GM19043 (cell line): Measurements from ENCODE around the gene TM9SF3.

ENCODE experiments used
- ATAC-seq: cut with Tn5 transposase; IDR thresholded peaks from one replicate; pipeline ENCODE4 v1.9.1; 2021; ENCODE audit warnings: low read depth; ENCODE audit not compliant: unreplicated experiment

TM9SF3 gene

GRCh38 chr10:96586419-96587263, at the start of gene TM9SF3:
Gene TM9SF3, minus strand, starts transcription at chr10:96587012. Its CDS starts 177 bp downstream, at chr10:96586835.
- peak; percentile 73 for ATAC-seq

DNA sequence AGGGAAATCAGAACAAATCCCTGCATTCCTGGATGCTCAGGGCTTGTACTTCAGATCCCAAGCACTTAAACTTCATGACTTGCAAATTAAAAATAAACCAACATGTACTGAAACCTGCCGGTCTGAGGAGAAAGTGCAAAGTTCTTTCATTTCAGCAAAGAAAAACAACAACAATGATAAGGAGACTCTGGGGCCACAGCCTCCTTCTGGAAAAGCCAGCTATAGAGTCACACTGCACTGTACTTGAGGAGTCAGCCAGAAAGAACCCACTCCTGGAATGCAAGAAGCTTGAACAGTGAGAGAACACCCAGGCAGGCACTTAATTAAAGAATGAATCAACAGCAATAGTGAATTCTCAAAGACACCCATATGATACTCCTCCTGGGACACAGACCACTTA, 49.7 kb upstream of the TM9SF3 start:
- ATAC-seq: no peak

GRCh38 chr10:96632974-96633710, 46.3 kb upstream of the TM9SF3 start:
- ATAC-seq: no peak

- ATAC-seq: no peak
Observed at GRCh38 chr10:96627292-96627691, 40.5 kb upstream of the TM9SF3 start.

- no peak for ATAC-seq
Observed at GRCh38 chr10:96626795-96627194, 40.0 kb upstream of the TM9SF3 start.

DNA sequence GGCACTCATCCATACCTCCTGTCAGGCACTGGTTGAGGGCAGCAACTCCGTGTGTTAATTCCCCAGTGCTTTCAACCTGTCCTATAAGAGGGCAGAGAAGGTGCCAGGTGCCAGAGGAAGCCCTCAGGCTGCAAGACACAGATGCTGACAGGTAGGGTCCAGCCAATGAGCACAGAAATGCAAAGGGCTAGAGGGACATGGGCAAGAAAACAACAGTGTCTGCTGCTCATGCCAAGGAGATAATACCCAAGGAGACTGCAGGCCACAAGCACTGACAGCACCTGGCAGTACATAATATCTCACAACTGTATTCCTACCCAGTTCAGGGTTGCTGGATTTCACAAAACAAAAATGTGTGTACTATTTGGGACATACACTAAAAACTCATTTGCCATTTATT, 38.4 kb upstream of the TM9SF3 start:
- ATAC-seq: no peak

GRCh38 chr10:96622013-96622787, 35.4 kb upstream of the TM9SF3 start:
- ATAC-seq: no peak

DNA sequence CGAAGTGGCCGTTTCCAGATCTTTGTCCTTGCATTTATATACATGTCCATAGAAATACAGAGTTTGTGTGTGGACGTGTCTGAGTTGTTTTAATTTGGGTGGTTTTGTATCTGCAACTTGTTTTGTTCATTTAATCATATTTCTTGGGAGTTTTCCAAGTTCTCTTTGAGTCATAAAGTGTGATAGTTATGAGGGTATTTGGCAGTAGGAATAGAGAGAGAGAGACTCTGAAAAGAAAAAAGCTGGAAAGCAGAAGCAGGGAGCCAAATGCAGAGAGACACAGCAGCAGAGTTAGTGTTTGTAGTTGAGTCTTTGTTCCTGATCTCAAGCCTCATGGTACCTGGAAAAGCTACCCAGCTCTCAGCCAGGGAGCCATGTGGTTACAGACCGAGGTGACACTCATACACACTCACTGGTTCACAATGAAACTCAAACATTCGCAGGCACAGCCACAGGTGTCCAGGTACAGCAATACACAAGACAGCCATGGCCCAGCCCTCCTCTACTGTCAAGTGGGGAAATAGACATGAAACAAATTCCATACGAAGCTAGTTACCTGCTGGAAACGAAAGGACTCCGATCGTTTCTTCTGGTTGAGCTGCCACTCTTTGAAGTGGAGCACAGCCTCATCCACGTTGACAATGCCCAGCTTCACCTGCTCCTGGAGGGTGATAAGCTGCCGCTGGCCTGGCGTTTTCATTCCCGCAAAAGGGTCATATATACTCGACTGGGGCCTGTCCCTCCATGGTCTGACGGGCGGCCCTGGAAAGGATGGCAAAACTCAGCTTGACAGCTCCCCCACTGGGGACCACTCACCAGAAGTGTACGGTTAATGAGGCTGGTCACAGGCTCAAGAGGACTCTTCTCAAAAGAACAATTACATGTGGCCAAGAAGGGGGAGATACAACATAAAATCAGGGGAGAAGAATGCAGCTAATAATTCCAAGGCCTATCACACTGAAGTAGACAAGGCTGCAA, 33.3 kb upstream of the TM9SF3 start:
- ATAC-seq: no peak

DNA sequence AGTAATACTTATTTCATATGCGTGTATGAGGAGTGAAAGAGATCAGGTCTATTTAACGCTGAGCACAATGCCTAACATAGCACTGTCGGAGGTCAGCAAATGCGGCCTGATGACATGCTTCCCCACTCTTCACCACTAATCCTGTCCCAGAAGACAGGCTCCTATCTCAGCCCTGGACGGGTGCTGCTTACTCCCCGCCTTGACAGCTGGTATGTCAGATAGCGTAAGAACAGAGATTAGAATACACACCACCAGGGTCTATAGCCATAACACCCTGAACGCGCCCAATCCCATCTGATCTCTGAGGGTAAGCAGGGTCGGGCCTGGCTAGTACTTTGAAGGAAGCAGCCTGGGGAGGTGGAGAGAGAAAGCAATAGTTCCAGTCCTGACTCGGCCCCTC, 32.3 kb upstream of the TM9SF3 start:
- ATAC-seq: no peak

- ATAC-seq: no peak
Observed at GRCh38 chr10:96618653-96619052, 31.8 kb upstream of the TM9SF3 start.

DNA sequence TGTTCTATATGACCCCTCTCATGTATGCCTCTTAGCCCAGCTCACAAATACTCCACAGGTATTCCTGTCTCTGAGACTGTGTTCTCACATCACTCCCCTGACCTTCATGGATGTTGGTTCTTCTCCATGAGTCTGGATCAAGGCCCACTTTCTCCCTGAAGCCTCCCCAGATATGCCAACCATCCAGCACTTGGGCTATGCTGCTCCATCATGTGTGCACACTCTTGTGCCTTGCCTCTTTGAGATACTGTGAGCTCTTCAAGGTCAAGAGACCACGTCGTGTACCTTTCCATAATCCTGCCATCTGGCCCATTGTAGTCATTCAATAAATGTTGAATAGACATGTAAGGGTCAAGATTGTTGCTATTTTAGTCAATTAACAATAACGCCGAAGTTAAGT, 30.1 kb upstream of the TM9SF3 start:
- ATAC-seq: no peak

GRCh38 chr10:96614515-96614914, 27.7 kb upstream of the TM9SF3 start:
- no peak for ATAC-seq

- no peak for ATAC-seq
Observed at GRCh38 chr10:96613576-96613975, 26.8 kb upstream of the TM9SF3 start.

DNA sequence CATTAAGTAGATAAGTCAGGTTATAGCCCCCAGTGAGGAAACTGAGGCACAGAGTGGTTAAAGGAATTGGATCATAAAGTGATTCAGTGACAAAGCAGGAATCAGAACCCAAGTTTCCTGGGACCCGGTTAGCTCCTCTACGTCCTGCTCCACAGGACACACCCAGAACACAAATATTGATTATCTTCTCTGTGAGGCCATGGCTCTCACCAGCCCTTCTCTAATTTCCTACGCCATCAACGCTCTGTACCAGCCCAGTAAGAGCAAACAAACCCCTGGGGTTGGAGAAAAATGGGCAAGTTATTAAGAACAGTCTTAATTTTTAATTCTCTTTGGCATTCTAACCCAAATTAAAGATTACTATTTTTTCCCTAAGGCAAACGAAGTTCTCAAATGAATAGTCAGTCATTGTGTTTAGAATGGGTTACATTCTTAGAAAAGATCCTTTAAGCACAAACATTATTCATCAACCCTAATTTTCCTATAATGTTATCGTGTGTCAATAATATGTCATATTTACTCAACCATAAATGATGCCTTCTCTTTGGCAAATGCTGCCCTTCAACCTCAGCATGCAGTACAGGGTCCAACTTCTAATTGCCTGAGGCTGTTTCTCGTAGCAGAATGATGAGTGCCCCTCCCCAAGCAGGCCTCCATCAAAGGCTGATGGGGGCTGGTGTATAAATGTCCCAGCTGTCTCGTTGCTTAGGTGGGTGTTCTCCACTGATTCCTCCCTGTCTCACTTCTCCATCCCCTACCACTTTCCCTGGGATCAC, 25.4 kb upstream of the TM9SF3 start:
- no peak for ATAC-seq

DNA sequence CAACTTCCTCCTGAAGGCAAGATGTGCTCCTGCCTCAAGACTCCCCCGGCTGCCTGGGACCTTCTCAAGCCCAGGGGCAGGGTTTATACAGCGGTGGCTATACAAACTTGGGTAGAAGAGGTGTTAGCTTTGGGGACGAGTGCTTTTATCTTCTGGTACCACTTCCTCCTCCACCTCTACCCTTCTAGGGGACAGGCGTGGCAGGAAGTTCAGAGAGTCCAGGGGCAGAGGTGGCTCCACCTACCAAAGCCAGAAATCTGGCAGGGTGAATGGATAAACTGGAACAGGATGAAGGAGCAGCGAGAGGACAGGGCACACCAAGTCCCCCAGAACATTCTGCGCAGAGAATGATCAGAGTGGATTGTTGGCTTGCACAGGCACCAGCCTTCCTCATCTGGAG, 24.0 kb upstream of the TM9SF3 start:
- ATAC-seq: no peak

- ATAC-seq: no peak
Observed at GRCh38 chr10:96609510-96609909, 22.7 kb upstream of the TM9SF3 start.

DNA sequence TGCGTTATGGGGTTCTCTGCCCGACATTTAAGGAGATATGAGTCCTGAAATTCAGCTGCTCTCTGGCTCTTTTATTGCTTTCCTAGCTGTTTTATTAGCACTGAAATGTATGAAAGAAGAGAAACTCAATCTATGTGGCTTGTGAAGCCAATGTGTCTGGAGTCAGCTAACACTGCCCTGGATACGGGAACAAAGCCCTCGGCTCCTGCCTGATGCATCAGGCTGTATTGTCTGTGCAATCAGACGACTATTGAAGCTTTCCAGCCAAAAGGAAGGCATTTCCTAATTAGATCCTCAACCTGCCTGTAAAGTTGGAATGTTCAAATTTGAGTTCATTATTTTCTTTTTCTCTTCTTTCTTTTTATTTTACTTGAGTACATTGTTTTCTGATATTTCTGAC, 22.0 kb upstream of the TM9SF3 start:
- ATAC-seq: no peak

GRCh38 chr10:96608262-96608661, 21.4 kb upstream of the TM9SF3 start:
- ATAC-seq: no peak

DNA sequence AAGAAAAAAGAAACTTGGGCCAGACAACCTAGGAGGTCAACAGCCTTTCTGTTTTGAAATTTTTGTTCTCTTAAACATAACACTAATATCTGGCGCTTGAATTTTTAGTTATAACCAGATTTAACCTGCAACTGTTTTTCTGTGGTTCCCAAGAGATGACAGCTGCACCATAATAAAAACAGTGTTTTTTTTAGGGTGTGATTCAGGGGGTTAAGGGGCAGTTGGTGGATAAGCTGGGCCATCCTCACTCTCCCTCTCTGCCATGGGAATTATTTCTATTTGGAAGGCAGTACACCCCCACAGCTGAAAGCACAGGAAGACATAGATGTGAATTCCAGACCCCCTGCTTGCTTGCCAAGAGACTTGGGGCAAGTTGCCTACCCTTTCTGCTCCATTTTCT, 20.1 kb upstream of the TM9SF3 start:
- no peak for ATAC-seq
